ENCODE results near the gene UBTD1. TPM values are rescaled to one million over a fixed set of nuclear protein-coding genes. Genes with fewer than 3 reads are reported as not detected.
A peak's percentile ranks its signal among the peaks of the same experiment; 100 is the strongest.

The UBTD1 gene
- total RNA-seq, 6 donors from 2014 or later, result 40.6 to 93.1 (median 67.3) TPM

DNA sequence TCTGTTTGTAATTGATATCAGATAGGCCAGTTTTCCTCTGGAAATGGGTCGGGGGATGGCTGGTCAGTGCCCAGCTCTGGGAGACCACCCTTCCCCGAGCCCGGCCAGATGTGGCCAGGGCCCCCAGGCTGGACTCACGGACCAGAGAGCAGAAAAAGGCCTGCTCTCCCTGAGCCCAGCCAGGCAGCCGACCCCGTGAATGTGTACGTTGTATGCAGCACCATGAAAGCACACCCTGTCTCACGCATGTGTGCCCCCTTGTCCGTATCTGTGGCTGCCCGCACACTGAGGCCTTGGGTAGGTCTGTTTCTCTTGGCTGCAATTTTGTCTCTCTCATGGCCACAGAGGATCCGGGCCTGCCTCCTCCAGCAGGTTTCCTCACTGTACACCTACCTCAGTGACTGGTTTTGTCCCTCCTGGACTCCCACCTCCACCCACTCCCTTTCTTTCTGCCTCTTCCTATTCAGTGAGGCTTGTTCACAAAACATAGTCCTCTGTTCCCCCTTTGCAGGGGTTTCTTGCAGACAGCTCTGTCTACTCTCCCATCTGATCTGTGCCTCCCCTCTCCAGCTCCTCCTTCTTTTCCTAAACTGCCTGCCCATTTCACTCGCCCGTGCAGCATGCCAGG, 50.2 kb downstream of the UBTD1 start:
- H3K36me3 ChIP-seq, result no peaks in the 10 kb centered on the region
- H3K9me3 ChIP-seq, result no peaks in the 10 kb centered on the region
- DNase-seq, result no peak
- H3K4me3 ChIP-seq, result no peak overlapping the region
- WGBS, 2 donors, result 85 to 91% methylated on average over 9 to 13 of the region's 13 CpGs
- H3K27me3 ChIP-seq, result no peaks in the 10 kb centered on the region
- TF ChIP-seq EP300 (IDR thresholded peaks at IDR 0.05) (no peak), POLR2A (IDR thresholded peaks at IDR 0.05) (no peak), POLR2AphosphoS5 (IDR thresholded peaks at IDR 0.05) (no peak)
- TF ChIP-seq, protein P1, sequence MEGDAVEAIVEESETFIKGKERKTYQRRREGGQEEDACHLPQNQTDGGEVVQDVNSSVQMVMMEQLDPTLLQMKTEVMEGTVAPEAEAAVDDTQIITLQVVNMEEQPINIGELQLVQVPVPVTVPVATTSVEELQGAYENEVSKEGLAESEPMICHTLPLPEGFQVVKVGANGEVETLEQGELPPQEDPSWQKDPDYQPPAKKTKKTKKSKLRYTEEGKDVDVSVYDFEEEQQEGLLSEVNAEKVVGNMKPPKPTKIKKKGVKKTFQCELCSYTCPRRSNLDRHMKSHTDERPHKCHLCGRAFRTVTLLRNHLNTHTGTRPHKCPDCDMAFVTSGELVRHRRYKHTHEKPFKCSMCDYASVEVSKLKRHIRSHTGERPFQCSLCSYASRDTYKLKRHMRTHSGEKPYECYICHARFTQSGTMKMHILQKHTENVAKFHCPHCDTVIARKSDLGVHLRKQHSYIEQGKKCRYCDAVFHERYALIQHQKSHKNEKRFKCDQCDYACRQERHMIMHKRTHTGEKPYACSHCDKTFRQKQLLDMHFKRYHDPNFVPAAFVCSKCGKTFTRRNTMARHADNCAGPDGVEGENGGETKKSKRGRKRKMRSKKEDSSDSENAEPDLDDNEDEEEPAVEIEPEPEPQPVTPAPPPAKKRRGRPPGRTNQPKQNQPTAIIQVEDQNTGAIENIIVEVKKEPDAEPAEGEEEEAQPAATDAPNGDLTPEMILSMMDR (IDR thresholded peaks at IDR 0.05), result no peak
- H3K4me1 ChIP-seq, result peaks cover 6 to 36% (median 14%) of the 10 kb centered on the region in 4 donors
- no peak for ATAC-seq (ENCODE audit: low FRiP score in 2 of 2)
- peak overlapping the region in 1 of 4 donors; percentile 45 for H3K27ac ChIP-seq

DNA sequence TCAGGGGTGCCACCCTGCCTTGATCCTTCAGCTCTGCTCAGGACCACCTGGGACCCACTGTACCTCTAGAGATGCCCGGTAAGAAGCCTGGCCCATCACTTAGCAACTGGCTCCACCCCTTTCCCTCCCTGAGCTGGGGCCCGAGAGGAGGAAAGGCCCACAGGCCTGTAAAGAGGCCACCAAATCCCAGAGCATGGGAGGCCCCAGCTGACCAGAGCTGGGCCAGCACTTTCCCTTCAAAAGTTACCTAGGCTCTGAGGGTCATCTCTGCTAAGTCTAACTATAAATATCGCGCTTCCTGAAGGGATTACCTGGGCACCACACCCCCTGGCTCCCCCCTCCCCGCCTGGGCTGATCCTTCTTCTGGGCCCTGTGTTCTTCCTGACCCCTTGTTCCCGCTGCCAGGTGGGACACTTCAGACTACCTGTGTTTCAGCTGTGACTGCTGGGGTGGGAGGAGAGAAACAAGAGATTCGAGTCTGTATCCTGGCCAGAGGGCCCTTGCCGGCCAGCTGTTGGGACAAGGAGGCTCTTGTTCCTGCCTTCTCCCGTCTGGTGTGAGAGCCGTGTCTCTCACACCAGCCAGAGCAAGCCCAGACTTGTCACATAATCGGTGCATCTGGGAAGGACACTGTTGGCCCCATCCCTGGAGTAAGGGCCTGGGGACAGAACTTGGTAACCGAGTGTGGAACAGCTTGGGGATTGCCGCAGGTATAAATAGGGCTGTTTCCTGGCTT, 51.0 kb downstream of the UBTD1 start:
- H3K36me3 ChIP-seq, result no peaks in the 10 kb centered on the region
- H3K4me1 ChIP-seq, result peaks cover 2 to 28% (median 12%) of the 10 kb centered on the region in 4 donors
- TF ChIP-seq POLR2AphosphoS5 (IDR thresholded peaks at IDR 0.05), result no peak
- TF ChIP-seq EP300 (IDR thresholded peaks at IDR 0.05), result no peak
- no peak for TF ChIP-seq POLR2A (IDR thresholded peaks at IDR 0.05)
- TF ChIP-seq, protein P1 (IDR thresholded peaks at IDR 0.05), result no peak
- H3K9me3 ChIP-seq, result no peaks in the 10 kb centered on the region
- DNase-seq, result no peak
- H3K4me3 ChIP-seq, result no peak overlapping the region
- 65 to 66% methylated on average over 9 to 13 of the region's 13 CpGs for WGBS, 2 donors
- ATAC-seq (ENCODE audit: low FRiP score in 2 of 2), result no peak
- H3K27me3 ChIP-seq, result no peaks in the 10 kb centered on the region
- peak overlapping the region in 3 of 4 donors; percentile 1 to 49 (median 45) for H3K27ac ChIP-seq

DNA sequence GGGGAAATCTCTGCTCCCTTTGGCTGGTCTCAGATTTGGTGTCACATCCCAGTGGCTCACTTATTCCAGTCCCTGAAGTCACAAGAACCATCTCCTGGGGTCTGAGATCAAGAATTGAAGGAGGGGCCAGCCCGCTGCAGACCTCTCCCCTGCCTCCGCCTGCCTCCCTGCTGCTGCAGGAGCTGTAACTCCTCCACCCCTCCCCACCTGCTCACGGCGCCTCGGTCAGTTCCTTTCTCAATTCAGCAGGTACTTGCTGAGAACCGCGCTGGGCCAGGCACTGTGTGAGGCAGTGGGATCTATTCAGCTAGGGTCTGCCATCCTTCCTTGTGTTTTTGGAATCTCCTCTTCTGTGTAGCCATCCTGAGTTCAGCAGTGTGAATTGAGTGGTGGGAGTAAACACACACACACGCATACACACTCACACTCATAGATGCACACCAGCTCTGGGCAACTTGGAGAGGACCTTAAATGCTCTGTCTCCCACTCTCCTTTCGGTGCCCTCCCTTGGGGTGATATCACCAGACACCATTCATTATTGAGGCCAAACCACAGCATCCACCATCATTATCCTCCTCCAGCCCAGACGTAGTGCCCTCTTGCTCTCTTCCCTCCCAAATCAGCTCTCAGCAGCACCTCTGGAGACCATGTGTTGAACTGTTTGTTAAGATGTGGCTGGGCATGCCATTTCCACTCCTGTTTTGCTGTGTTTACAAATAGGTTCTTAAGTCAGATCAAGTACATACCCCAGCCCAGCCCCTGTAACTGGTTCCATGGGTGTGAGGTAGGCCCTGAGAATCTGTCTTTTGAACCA, 51.8 kb downstream of the UBTD1 start:
- ATAC-seq (ENCODE audit: low FRiP score in 2 of 2) (no peak), DNase-seq (no peak)
- no peaks in the 10 kb centered on the region for H3K27me3 ChIP-seq
- peak overlapping the region in 3 of 4 donors; percentile 1 to 49 (median 45) for H3K27ac ChIP-seq
- H3K4me1 ChIP-seq, result peaks cover 2 to 24% (median 12%) of the 10 kb centered on the region in 4 donors
- TF ChIP-seq POLR2A (IDR thresholded peaks at IDR 0.05) (no peak), POLR2AphosphoS5 (IDR thresholded peaks at IDR 0.05) (no peak), EP300 (IDR thresholded peaks at IDR 0.05) (no peak)
- TF ChIP-seq, protein P1 (IDR thresholded peaks at IDR 0.05), result no peak
- no peak overlapping the region for H3K4me3 ChIP-seq
- no peaks in the 10 kb centered on the region for H3K9me3 ChIP-seq
- 75 to 78% methylated on average over 10 of the region's 10 CpGs for WGBS, 2 donors
- no peaks in the 10 kb centered on the region for H3K36me3 ChIP-seq

DNA sequence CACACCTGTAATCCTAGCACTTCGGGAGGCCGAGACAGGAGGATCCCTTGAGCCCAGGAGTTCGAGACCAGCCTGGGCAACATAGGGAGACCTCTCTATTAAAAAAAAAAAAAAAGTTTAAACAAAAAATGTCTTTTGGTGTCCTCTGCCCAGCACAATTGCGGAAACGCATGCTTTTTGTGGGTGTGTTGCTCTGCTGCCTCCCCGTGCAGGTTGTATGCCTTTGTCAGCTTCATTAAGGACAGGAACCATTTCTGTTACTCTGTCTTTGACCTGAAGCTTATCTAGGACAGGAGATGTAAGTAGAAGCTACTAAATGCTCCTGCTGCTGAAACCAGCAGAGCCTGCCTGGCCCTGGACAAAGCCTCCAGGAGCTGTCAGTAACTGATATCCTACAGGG, 52.5 kb downstream of the UBTD1 start:
- Histone ChIP-seq H3K36me3 (no peaks in the 10 kb centered on the region), H3K4me1 (peaks cover 2 to 24% (median 12%) of the 10 kb centered on the region in 4 donors), H3K27me3 (no peaks in the 10 kb centered on the region), H3K27ac (no peak overlapping the region), H3K9me3 (no peaks in the 10 kb centered on the region), H3K4me3 (no peak overlapping the region)
- whole genome bisulfite sequencing, 2 donors, result 73 to 98% methylated on average over 6 of the region's 6 CpGs
- ATAC-seq (ENCODE audit: low FRiP score in 2 of 2), result no peak
- no peak for DNase-seq
- TF ChIP-seq EP300 (IDR thresholded peaks at IDR 0.05) (no peak), POLR2A (IDR thresholded peaks at IDR 0.05) (no peak), POLR2AphosphoS5 (IDR thresholded peaks at IDR 0.05) (no peak)
- TF ChIP-seq, protein P1 (IDR thresholded peaks at IDR 0.05), result no peak
